Measurements from ENCODE around the gene OCA2. TPM values are rescaled to one million over a fixed set of nuclear protein-coding genes. Genes with fewer than 3 reads are reported as not detected.
A peak's percentile ranks its signal among the peaks of the same experiment; 100 is the strongest.

Gene OCA2
- total and polyA plus RNA-seq, 2 of the 8 experiments (the other 6 are each of a cell fraction or from before 2014, with no cell fraction given), result 0.20 TPM

GRCh38 chr15:27714675-27715074, 384.4 kb downstream of the OCA2 start:
- H3K79me2 ChIP-seq (ENCODE audit: control insufficient read depth in 1 of 2, insufficient read depth in 2 of 2, low read length in 2 of 2), result no peaks in the 10 kb centered on the region
- H3K4me3 ChIP-seq (ENCODE audit: extremely low read depth in 1 of 4, insufficient read depth in 2 of 4, low read depth in 3 of 4, low read length in 4 of 4), result no peak overlapping the region
- no peak overlapping the region for H2BK20ac ChIP-seq (ENCODE audit: low read length)
- H4K8ac ChIP-seq (ENCODE audit: extremely low read depth, insufficient read depth, low read length), result no peak overlapping the region
- H3K4me2 ChIP-seq (ENCODE audit: insufficient read depth in 1 of 2, low read depth in 2 of 2, low read length in 2 of 2), result no peak overlapping the region
- no peaks in the 10 kb centered on the region for H3K27me3 ChIP-seq (replicated peaks in 1 of 4; ENCODE audit: control insufficient read depth in 3 of 4, extremely low read depth in 1 of 4, insufficient read depth in 3 of 4, low read length in 3 of 4)
- H3K9ac ChIP-seq (replicated peaks in 1 of 4; ENCODE audit: extremely low read depth in 1 of 4, low read depth in 3 of 4, low read length in 3 of 4), result no peak overlapping the region; a peak in 2 of 7 replicates
- 83% methylated on average over 11 of the region's 11 CpGs; no CpG with 5 or more reads in 1 of the 2 experiments for WGBS, 2 experiments (ENCODE audit: extremely low coverage in 1 of 2, insufficient coverage in 1 of 2, insufficient read length in 1 of 2, insufficient replicate concordance in 2 of 2, low coverage in 1 of 2, low lambda C conversion rate in 2 of 2, missing lambda C conversion rate in 1 of 2)
- H3K36me3 ChIP-seq (ENCODE audit: control insufficient read depth in 2 of 4, insufficient read depth in 4 of 4, low read length in 3 of 4), result no peaks in the 10 kb centered on the region
- ChIA-PET CTCF (ENCODE audit: partially characterized antibody) (interaction anchor here (0.7 to 3.1 kb wide), 13 partner anchors 9 to 365 kb away, joined by 3 to 17 read pairs (median 5); no protein-coding TSS in a partner anchor), POLR2A (ENCODE audit: partially characterized antibody) (no interaction called here)
- H2AK5ac ChIP-seq (ENCODE audit: low read depth, low read length), result no peak overlapping the region
- no peaks in the 10 kb centered on the region for H4K20me1 ChIP-seq (replicated peaks in 1 of 2; ENCODE audit: control insufficient read depth in 1 of 2, insufficient read depth in 2 of 2, low read length in 2 of 2)
- no peak overlapping the region for H2BK15ac ChIP-seq (ENCODE audit: low read length)
- H3K23ac ChIP-seq (ENCODE audit: insufficient read length), result no peak overlapping the region
- no peak overlapping the region for H3K4ac ChIP-seq (replicated peaks; ENCODE audit: insufficient read length, low read depth, low read length)
- H2BK5ac ChIP-seq (ENCODE audit: low read depth, low read length), result no peak overlapping the region
- DNase-seq (ENCODE audit: low read depth in 1 of 2, low spot score in 2 of 2), result peak in 1 of 2 experiments; percentile 65
- no peak overlapping the region for H2BK120ac ChIP-seq (replicated peaks; ENCODE audit: low read depth, low read length)
- no peak overlapping the region for H4K5ac ChIP-seq (ENCODE audit: insufficient read length, low read depth, low read length)
- H4K91ac ChIP-seq (replicated peaks; ENCODE audit: insufficient read length, low read length), result no peak overlapping the region
- TF ChIP-seq RAD21 (IDR thresholded peaks at IDR 0.05 in 1 of 2, conservative IDR thresholded peaks at IDR 0.05 in 1 of 2; ENCODE audit: low read depth in 2 of 2, low read length in 2 of 2), result peak; percentile 65 to 77
- no peak for TF ChIP-seq POLR2AphosphoS5 (IDR thresholded peaks at IDR 0.05; ENCODE audit: low read depth, low read length)
- peak; percentile 69 to 78 (median 74) for TF ChIP-seq CTCF (IDR thresholded peaks at IDR 0.05; ENCODE audit: control extremely low read depth in 1 of 3, insufficient read depth in 1 of 3, low read depth in 1 of 3, low read length in 3 of 3)
- no peak for TF ChIP-seq CBX8 (IDR thresholded peaks at IDR 0.05; ENCODE audit: borderline replicate concordance, low read depth, low read length)
- no peak for TF ChIP-seq JUND (IDR thresholded peaks at IDR 0.05; ENCODE audit: low read length)
- H3K4me1 ChIP-seq (replicated peaks in 1 of 4; ENCODE audit: control insufficient read depth in 3 of 4, insufficient read depth in 4 of 4, low read length in 3 of 4), result no peaks in the 10 kb centered on the region; a peak in 1 of 7 replicates
- H2AFZ ChIP-seq (ENCODE audit: low read length), result no peak overlapping the region
- H3K79me1 ChIP-seq (ENCODE audit: low read depth, low read length), result no peaks in the 10 kb centered on the region
- no peak overlapping the region for H3K14ac ChIP-seq (ENCODE audit: insufficient read length)
- H2BK12ac ChIP-seq (ENCODE audit: low read depth, low read length), result no peak overlapping the region
- H3K56ac ChIP-seq (replicated peaks; ENCODE audit: insufficient read length, low read depth, low read length), result no peak overlapping the region
- H3K9me3 ChIP-seq (ENCODE audit: insufficient read depth in 2 of 2, low read depth in 1 of 2, low read length in 1 of 2), result peaks cover 0 to 7% of the 10 kb centered on the region in 2 experiments; a peak in 1 of 4 replicates
- FAIRE-seq, result peak; percentile 87
- H3K23me2 ChIP-seq (ENCODE audit: low read depth, low read length), result no peaks in the 10 kb centered on the region
- H3K27ac ChIP-seq (ENCODE audit: low read depth, low read length), result no peak overlapping the region
- H3K18ac ChIP-seq (ENCODE audit: extremely low read depth, low read length), result no peak overlapping the region

Measured in H1 (cell line).